HG03457 (cell line): ENCODE results near the gene TTC16.
"Not testable (repeated sequence)": the region's sequence is repeated elsewhere in the genome, so short reads cannot be mapped to it uniquely, and the experiment has no call there.

Experiments
- ATAC-seq: cut with Tn5 transposase; IDR thresholded peaks from one replicate; pipeline ENCODE4 v1.9.1; 2021; ENCODE audit warnings: moderate number of reproducible peaks; ENCODE audit not compliant: unreplicated experiment

TTC16 gene

DNA sequence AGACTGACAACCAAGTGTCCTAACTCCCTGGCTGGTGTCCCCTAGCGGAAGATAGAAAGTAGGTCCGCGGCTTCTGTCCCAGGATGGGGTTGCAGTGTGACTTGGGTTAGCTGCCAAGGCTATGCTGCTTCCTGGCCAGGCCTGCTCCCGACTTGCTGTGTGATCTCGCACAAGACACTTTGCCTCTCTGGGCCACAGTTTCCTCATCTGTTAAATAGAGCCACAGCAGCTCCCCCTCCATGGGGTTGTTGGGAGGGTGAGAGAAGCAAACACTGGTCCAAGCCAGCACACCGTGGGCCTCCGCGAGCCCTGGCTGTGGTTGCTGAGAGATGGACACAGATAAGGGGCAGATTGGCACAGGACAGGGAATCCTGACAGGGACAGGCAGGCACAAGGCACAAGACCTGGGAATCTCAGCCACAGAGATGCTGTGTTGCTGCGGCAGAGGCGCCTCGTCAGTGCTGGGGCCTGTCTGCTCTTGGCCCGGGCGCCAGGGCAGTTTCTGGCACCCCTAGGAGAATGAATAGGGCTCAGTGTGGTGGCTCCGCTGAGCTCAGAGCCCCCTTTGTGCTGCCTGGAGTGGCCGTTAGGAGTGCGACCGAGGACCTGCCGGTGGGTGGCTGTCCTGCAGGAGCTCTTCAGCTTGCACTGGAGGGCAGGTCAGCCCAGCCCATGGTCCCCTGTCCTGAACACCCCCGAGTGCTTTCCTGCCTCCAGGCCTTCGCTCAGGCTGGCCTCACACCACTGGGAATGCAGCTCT is 64.4 kb downstream of the TTC16 start:
- ATAC-seq = no peak

DNA sequence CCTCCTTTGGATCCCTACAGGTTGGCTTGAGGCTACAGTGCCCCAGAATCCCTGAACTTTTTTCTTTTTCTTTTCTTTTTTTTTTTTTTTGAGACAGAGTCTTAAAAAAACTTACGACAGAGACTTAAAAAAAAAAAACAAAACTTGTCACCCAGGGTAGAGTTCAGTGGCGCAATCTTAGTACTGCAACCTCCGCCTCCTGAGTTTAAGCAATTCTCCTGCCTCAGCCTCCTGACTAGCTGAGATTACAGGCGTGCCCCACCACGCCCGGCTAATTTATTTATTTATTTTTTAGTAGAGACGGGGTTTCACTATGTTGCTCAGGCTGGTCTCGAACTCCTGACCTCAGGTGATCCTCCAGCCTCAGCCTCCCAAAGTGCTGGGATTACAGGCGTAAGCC is 65.0 kb downstream of the TTC16 start:
- ATAC-seq = not testable (repeated sequence)
